ENCODE results near the gene PNPLA7. TPM values are rescaled to one million over a fixed set of nuclear protein-coding genes. Genes with fewer than 3 reads are reported as not detected.

Gene PNPLA7
- total RNA-seq, 4 donors from 2014 or later = 13.0 to 34.3 (median 29.2) TPM

- TF ChIP-seq CTCF (IDR thresholded peaks at IDR 0.05; ENCODE audit: low read depth) = no peak
These were observed 4.1 kb upstream of the PNPLA7 start for GRCh38 chr9:137554349-137554748.

- TF ChIP-seq CTCF (IDR thresholded peaks at IDR 0.05; ENCODE audit: low read depth) = no peak
These were observed 2.0 kb upstream of the PNPLA7 start for GRCh38 chr9:137552022-137552768.

GRCh38 chr9:137551264-137552021 lies 1.2 kb upstream of the PNPLA7 start, which contains the start of gene MRPL41:
Gene MRPL41, plus strand, starts transcription at chr9:137551879. Its CDS starts 203 bp downstream, at chr9:137552082.
- TF ChIP-seq CTCF (IDR thresholded peaks at IDR 0.05; ENCODE audit: low read depth) = no peak

GRCh38 chr9:137547687-137548543 lies 2.3 kb downstream of the PNPLA7 start:
- no peak for TF ChIP-seq CTCF (IDR thresholded peaks at IDR 0.05; ENCODE audit: low read depth)

- no peak for TF ChIP-seq CTCF (IDR thresholded peaks at IDR 0.05; ENCODE audit: low read depth)
These were observed 5.1 kb downstream of the PNPLA7 start for GRCh38 chr9:137545123-137545522.

- TF ChIP-seq CTCF (IDR thresholded peaks at IDR 0.05; ENCODE audit: low read depth) = no peak
These were observed 5.9 kb downstream of the PNPLA7 start for GRCh38 chr9:137544176-137544760.
